ENCODE measurements around the gene RBM12.

Gene RBM12

DNA sequence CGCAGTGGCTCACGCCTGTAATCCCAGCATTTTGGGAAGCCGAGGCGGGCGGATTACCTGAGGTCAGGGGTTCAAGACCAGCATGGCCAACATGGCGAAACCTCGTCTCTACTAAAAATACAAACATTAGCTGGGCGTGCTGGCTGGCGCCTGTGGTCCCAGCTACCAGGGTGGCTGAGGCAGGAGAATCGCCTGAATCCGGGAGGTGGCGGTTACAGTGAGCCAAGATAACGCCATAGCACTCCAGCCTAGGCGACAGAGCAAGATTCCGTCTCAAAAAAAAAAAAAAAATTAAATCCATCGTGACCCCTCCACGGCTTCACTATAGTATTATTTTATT is 1.2 kb upstream of the RBM12 start:
- no peaks in the 10 kb centered on the region for H3K9me2 ChIP-seq (ENCODE audit: low read depth, low read length)
- H2AFZ ChIP-seq (ENCODE audit: low read length) = no peak overlapping the region
- H3K9me3 ChIP-seq (ENCODE audit: low read length) = peaks cover 6% of the 10 kb centered on the region; the same call in 1 of the 2 replicates
- H3K4me3 ChIP-seq (ENCODE audit: low read depth, low read length, poor library complexity, severe bottlenecking) = no peak overlapping the region
- H3K27ac ChIP-seq (ENCODE audit: low read depth, low read length, poor library complexity, severe bottlenecking) = no peak overlapping the region
- H3F3A ChIP-seq (ENCODE audit: insufficient read depth, low read length) = no peaks in the 10 kb centered on the region
- H3K9ac ChIP-seq (ENCODE audit: low read length) = no peak overlapping the region
- H3K36me3 ChIP-seq (ENCODE audit: insufficient read depth, low read length) = peaks cover 53% of the 10 kb centered on the region
- no peaks in the 10 kb centered on the region for H3K27me3 ChIP-seq (ENCODE audit: insufficient read depth, low read length)
- H3K4me1 ChIP-seq (ENCODE audit: insufficient read depth, low read length, severe bottlenecking) = peaks cover 31% of the 10 kb centered on the region
- TF ChIP-seq EZH2 (IDR thresholded peaks at IDR 0.05; ENCODE audit: borderline replicate concordance, low read length) (no peak), CTCF (IDR thresholded peaks at IDR 0.05; ENCODE audit: low read length) (no peak)
- H3K4me2 ChIP-seq (ENCODE audit: low read length) = no peak overlapping the region
- H4K20me1 ChIP-seq (ENCODE audit: insufficient read depth, low read length) = no peaks in the 10 kb centered on the region; the same call in none of the 2 replicates
- peaks cover 36% of the 10 kb centered on the region for H3K79me2 ChIP-seq (ENCODE audit: insufficient read depth, low read length)

- no peaks in the 10 kb centered on the region; the same call in none of the 2 replicates for H4K20me1 ChIP-seq (ENCODE audit: insufficient read depth, low read length)
- H3K9me3 ChIP-seq (ENCODE audit: low read length) = peaks cover 21% of the 10 kb centered on the region; the same call in 1 of the 2 replicates
- no peaks in the 10 kb centered on the region for H3K27me3 ChIP-seq (ENCODE audit: insufficient read depth, low read length)
- TF ChIP-seq CTCF (IDR thresholded peaks at IDR 0.05; ENCODE audit: low read length) (no peak; the same call in 1 of the 2 replicates), EZH2 (IDR thresholded peaks at IDR 0.05; ENCODE audit: borderline replicate concordance, low read length) (no peak)
- H3K79me2 ChIP-seq (ENCODE audit: insufficient read depth, low read length) = peaks cover 57% of the 10 kb centered on the region
- peaks cover 33% of the 10 kb centered on the region for H3K4me1 ChIP-seq (ENCODE audit: insufficient read depth, low read length, severe bottlenecking)
- peak overlapping the region; percentile 77 for H3K4me3 ChIP-seq (ENCODE audit: low read depth, low read length, poor library complexity, severe bottlenecking)
- H3K4me2 ChIP-seq (ENCODE audit: low read length) = peak overlapping the region; percentile 83
- peak overlapping the region; percentile 79 for H3K27ac ChIP-seq (ENCODE audit: low read depth, low read length, poor library complexity, severe bottlenecking)
- no peaks in the 10 kb centered on the region for H3K9me2 ChIP-seq (ENCODE audit: low read depth, low read length)
- H3K9ac ChIP-seq (ENCODE audit: low read length) = peak overlapping the region; percentile 89
- no peak overlapping the region for H2AFZ ChIP-seq (ENCODE audit: low read length)
- no peaks in the 10 kb centered on the region for H3F3A ChIP-seq (ENCODE audit: insufficient read depth, low read length)
- H3K36me3 ChIP-seq (ENCODE audit: insufficient read depth, low read length) = peaks cover 50% of the 10 kb centered on the region
Measured at GRCh38 chr20:35663516-35664465, 909 bp downstream of the RBM12 start.

DNA sequence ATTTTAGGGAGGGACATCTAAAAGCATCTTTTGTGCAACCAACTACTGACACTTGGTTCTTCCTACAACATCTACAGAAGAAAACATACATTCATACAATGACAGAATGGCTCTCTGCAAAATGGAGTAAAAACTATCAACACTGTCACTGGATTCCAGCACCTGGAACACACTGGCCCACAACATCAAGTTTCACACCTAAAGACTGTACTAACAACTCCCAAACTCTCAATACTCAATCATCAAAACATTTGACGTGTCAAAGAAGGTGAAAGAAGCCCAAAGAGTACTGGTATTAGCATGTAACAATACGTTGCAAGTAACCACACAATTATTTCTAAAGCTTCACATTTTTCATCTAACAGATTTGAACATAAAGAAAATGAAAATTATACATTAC is 2.1 kb downstream of the RBM12 start:
- Histone ChIP-seq H3K36me3 (ENCODE audit: insufficient read depth, low read length) (peaks cover 51% of the 10 kb centered on the region), H3F3A (ENCODE audit: insufficient read depth, low read length) (no peaks in the 10 kb centered on the region), H3K27me3 (ENCODE audit: insufficient read depth, low read length) (no peaks in the 10 kb centered on the region), H3K9ac (ENCODE audit: low read length) (peak overlapping the region; percentile 89; the same call in 1 of the 2 replicates), H4K20me1 (ENCODE audit: insufficient read depth, low read length) (no peaks in the 10 kb centered on the region; the same call in none of the 2 replicates), H3K27ac (ENCODE audit: low read depth, low read length, poor library complexity, severe bottlenecking) (no peak overlapping the region), H3K79me2 (ENCODE audit: insufficient read depth, low read length) (peaks cover 70% of the 10 kb centered on the region), H3K4me2 (ENCODE audit: low read length) (peak overlapping the region; percentile 83), H2AFZ (ENCODE audit: low read length) (no peak overlapping the region), H3K9me3 (ENCODE audit: low read length) (peaks cover 21% of the 10 kb centered on the region; the same call in 1 of the 2 replicates), H3K4me1 (ENCODE audit: insufficient read depth, low read length, severe bottlenecking) (peaks cover 33% of the 10 kb centered on the region), H3K4me3 (ENCODE audit: low read depth, low read length, poor library complexity, severe bottlenecking) (peak overlapping the region; percentile 77), H3K9me2 (ENCODE audit: low read depth, low read length) (no peaks in the 10 kb centered on the region)
- no peak for TF ChIP-seq EZH2 (IDR thresholded peaks at IDR 0.05; ENCODE audit: borderline replicate concordance, low read length)
- no peak for TF ChIP-seq CTCF (IDR thresholded peaks at IDR 0.05; ENCODE audit: low read length)
